GM10847 (cell line): ENCODE results near the gene USP15.

Experiments used
- POLR2A ChIP-seq: IDR thresholded peaks from 2 replicates; pipeline ENCODE4 v1.6.1; 2011; ENCODE audit not compliant: insufficient read length; ENCODE audit errors: extremely low read depth

Gene USP15

DNA sequence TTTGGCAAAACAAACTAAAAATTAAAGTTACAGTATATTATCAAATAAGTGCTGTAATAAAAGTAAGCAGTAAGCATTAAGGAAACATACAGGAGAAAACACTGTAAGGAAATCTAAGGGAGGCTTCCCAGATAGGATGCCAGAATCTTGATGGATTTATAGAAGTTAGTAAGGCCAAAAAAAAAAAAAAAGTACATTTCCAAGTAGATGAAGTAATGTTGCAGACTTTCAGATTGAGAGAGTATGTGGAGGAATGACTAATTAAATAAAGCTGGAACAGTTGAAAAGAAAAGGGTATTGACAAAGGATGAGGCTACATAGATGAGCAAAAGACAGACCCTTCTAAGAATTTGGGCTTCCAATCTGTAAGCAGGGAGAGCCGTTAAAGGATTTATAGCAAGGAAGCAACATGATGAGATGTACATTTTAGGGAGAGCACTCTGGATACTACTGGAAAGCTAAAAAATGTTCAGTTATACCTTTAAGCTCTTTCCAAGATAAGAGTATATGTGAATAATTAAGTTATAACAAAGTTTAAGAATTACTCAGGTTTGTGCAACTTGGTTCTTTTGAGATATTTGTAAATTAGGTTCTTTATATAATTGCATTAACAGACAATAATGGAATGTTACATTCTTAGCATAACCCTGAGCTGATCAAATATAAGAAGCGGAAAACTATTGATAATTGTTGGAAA is 119.0 kb downstream of the USP15 start:
- no peak for TF ChIP-seq POLR2A

DNA sequence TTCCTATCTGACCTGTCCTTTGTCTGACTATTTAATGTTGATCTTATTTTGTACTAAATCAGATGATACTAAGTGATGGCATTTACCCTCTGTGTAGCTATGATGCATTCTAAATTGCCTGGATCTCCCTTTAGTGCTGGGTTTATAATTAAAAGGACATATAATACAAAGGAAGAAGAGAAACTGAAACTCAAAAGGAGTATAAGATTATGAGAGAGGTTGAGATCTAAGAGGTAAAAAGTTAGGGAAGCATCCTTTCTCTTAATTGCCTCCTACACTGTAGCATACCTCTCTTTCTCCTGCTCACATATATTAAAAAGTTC is 119.5 kb downstream of the USP15 start:
- no peak for TF ChIP-seq POLR2A

DNA sequence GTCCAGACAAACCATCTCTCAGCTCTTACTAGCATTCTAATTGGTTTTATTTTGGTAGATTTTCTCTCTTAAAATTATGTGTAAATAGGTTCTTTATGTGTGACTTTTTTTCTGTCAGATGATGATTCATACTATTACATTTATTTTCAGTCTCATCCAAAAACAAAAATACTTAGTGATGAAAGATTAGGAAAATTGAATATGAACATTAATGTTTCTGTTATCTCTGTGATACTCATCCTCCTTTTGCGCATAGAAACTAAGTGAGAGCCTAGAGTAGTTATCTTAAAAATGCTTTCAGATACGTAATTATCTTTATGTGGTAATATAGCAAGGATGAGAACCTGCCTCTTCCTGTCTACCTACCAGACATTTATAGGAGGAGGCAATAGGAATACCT is 122.3 kb downstream of the USP15 start:
- no peak for TF ChIP-seq POLR2A

DNA sequence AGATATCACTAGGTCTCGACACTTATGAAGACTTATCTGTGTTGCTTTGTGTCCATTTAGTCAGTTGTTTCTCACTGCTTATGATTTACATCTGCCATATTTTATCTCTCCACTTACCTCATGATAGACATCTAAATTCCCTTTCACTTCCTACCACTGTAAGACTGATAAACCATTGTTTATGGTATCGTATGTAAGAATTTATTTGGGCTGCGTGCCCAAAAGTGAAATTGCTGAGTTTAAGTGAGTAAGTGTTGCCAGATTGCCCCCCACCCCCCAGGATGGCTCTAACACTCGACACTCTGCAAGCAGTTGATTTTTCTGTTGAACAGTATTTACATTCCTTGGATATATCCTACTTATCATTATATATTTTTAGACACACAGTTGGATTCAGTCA is 136.5 kb downstream of the USP15 start:
- TF ChIP-seq POLR2A: no peak

DNA sequence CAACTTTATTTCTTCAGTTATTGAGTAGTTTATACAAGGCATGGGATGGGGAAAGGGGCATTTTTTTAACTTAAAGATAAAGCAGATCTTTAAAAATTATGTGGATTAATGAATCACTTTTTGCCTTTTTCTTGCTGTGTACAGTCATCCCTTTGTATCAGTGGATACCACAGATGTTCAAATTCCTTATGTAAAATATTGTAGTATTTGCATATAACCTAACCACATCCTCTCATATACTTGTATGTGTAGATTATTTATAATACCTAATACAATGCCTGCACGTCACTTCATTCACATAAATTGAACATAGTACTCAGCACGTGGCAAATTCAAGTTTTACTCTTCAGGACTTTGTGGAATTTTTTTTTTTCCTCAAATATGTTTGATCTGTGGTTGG is 139.9 kb downstream of the USP15 start:
- no peak for TF ChIP-seq POLR2A

DNA sequence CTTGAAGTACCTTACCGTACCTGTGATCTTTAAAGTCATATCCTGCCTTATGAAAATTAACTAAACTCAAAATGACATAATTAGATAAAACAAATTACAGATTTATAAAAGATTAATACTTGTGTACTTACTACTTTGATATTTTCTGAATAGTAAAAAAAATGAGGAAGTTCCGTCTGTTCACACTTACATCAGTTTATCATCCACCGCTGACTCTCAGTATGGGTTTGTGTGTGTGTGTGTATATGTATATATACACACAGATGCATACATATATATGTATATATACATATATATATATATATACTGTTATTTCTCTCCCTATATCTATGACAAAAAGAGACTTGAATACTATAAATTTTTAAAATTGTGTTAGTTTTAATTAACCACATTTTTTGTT is 141.4 kb downstream of the USP15 start:
- TF ChIP-seq POLR2A: no peak

DNA sequence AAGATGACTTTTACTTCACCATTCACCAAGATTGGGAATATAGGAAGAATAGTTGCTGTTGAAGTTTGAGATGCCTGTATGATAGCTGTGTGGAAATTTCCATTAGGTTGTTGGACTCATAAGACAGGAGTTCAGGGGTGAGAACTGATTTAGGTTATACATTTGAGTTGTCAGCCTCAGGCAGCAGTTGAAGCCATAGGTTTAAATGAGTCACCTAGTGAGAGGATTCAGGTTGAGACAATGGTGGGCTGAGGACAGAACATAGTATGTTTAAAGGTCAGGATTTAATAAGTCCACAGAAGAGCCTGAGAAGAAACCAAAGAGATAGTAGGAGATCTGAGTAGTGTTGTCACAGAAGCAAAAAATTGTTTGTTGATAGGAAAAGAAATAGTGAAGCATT is 142.8 kb downstream of the USP15 start:
- no peak for TF ChIP-seq POLR2A

DNA sequence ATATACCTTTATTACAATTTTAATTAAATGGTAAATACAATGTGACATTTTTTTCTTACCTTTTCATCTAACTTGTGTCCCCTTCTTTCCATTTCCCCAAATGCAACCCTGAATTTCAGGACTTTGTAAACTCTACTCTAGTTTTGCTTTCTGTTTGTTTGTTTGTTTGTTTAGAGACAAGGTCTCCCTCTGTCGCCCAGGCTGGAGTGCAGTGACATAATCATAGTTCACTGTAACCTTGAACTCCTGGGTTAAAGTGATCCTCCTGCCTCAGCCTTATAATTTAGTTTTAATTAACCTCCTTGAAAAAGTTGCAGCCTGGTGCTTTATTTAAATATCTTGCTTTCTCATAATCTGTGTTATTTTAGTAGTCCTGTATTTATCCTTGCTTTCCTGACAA is 147.4 kb downstream of the USP15 start:
- no peak for TF ChIP-seq POLR2A

DNA sequence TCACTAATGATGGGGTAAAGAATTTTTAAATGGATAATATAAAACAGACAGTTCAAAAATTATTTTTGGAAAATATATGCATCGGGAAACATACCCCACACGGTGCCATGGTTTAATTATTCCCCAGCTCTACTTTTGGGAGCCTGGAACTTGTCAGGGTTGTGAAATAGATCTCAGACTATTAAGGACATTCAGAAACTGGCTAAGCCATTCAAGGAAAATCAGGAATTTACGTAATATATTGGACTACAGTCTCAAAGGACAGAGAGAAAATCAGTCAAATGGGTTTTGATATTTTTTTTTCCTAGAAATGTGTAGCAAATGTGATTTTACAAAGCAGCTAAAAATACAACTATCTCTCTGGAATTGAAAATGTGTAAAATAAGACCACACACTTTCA is 148.9 kb downstream of the USP15 start:
- no peak for TF ChIP-seq POLR2A

DNA sequence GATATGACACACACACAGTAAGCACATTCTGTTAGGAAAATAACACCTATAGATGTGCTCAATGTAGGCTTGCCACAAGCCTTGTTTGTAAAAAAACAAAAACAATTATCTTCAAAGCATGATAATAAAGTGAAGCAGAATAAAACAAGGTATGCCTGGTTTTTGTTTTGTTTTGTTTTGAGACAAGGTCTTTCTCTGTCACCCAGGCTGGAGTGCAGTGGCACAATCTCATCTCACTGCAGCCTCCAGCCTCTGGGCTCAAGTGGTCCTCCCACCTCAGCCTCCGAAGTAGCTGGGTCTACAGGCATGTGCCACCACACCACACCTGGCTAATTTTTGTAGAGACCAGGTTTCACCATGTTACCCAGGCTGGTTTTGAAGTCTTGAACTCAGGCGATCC is 154.0 kb downstream of the USP15 start:
- TF ChIP-seq POLR2A: no peak

DNA sequence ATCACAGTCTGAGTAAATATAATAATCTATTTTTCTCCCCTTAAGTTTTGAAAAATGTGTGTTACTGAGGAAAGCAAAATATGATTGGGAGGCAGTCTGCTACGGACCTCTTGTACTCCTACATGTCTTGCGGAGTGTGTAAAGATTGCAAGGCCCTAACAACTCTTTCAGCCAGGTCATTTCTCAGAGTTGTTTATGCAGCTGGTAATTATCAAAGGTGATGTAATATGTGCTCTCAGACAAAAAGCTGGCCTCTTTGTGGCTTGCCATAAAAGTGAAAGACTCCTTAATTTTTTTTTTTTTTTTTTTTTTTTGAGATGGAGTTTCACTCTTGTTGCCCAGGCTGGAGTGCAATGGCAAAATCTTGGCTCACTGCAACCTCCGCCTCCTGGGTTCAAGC is 165.9 kb downstream of the USP15 start:
- TF ChIP-seq POLR2A: no peak

DNA sequence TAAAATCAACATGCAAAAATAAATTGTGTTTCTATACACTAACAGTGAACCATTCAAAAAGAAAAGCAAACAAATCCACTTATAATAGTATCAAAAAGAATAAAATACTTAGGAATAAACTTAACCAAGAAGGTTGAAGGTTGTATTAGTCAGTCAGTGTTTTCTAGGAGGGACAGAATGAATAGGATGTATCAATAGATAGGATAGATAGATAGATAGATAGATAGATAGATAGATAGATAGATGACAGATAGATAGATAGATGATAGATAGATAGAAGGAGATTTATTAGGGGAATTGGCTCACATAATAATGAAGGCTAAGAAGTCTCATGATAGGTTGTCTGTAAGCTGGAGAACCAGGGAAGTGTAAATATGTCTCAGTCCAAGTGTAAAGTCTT is 169.3 kb downstream of the USP15 start:
- no peak for TF ChIP-seq POLR2A

DNA sequence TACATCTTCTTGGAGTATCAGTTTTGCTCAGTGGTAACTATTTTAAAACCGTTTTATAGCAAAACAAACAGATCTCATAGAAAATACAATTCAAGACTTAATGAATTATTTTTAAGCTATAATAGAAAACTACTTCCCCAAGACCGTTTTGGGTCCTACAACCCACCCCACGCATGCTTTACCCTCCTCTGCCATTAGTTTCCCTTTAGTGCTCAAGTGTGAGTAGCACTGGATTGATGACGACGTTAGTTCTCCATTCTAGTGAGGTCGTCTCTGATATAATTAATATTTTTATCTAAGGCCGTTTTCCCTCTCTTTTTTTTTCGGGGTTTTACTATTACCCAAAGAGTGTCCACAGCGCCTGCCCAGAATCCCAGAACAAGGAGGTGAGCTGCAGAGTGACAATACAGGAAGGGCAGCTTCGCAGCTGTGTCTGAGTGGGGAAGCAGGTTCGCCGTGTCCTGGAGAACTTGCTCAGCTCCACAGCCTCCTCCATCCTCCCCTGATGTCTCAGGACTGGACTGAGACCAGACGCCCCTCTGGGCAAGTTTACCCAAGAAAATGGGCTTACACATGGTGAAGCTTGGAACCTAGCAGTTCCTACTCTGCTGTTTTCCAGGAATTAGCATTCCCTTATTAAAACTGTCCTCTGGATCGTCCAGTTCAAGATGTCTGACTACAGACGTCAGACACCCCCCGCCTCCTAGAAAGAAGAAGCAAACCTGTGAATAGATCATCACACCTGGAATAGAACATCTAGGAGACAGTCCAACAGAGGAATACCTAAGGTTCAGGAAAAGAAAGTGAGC is 174.5 kb downstream of the USP15 start:
- TF ChIP-seq POLR2A: no peak

DNA sequence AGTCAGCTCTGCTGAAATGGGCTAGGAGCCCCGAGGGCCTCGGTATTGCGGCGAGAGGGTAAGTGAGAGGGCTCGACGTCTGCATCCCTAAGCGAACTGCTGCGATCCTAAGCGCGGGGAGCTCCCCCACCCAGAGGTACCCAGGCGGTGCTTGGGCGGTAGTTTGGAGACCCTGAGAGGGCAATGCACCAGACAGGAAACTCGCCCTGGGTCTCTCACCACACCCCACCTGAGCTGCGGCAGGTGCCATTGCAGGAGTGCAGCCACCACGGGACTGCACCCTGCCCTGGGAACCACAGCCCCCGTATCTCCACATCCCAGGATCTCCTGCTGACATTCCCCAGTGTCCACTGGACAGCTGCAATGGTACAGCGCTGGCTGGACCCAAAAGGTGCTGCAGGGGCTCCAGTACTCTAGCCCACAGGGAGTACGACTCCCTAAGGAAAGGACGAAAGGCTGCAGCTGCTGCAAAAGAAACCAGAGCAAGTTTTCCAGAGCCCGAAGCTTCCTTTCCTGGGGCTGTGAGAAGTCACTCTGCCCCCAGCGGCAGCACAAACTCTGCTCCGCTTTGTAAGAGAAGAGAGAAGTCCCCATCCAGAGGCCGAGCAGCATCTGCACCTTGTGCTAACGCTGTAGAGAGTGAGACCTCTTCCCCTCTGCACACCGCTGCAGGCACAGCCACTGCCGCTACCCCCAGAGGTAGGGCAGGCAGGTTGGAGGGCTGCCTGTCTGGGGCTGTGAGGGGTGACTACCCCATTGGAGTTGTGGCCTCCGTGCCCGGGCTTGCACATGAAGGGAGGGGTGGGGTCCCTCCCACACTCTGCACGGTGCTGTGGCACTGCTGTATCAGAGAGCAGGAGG is 175.3 kb downstream of the USP15 start:
- TF ChIP-seq POLR2A: no peak

DNA sequence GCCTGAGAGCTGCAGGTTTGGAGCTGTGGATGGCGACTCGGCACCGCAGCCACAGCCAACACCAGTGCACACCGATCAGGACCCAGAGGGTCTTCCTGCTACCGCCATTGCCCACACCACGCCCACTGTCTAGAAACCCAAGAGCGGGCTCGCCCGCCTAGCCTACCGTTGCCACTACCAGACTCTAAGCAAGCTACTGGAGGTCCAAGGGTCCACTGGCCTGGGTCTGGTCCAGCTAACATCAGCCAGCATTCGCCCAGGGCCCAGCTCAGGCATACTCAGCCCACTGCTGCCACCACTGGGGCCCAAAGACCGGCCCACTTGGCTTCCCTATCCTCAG is 175.9 kb downstream of the USP15 start:
- no peak for TF ChIP-seq POLR2A

DNA sequence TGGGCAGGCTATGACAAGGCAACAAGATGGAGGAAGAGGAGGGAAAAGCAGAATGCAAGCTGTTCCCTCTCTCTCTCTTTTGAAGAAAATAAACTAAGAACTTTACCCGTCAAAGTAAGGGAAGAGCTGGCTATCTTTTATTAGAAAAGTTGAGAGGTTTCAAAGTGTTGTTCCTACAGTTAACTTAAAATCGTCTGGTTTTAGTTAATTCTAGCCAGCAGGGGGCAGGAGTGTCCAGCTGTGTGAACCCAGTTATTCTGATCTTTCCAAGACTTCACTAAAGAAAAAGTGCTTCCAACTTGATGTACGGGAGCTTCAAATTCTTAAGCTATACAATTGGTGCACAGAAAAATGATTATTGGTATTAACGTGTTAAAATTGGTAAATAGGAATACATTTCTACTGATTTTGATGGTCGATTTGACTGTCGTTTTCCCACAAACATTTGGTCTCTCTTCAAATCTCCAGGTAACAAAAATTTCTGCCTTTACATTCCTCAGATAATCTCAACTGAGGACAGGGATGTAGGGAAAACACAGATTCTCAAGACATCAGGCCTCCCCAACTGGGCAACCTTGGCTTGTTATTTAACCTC is 178.0 kb downstream of the USP15 start:
- TF ChIP-seq POLR2A: no peak
